SU-DHL-6 (cell line): ENCODE measurements around the gene TAF5.

Experiments
- H2AFZ ChIP-seq: fragments of 200-600 bp; sonication (generic); 2 replicates; pipeline ENCODE4 v1.6.1; 2014; ENCODE audit warnings: low read depth, mild to moderate bottlenecking, moderate library complexity, mixed read lengths, antibody characterized with exemption, low read length; ENCODE audit not compliant: severe bottlenecking
- H3F3A ChIP-seq: fragments of 200-600 bp; shearing (Covaris generic); 2 replicates; pipeline ENCODE4 v1.6.0; 2016; ENCODE audit warnings: antibody characterized with exemption, mild to moderate bottlenecking; ENCODE audit not compliant: insufficient read depth
- H3K27ac ChIP-seq: fragments of 200-600 bp; sonication (generic); 2 replicates; pipeline ENCODE4 v1.5.1; 2016; ENCODE audit warnings: low read depth, mild to moderate bottlenecking, low read length, moderate library complexity, mixed read lengths
- H3K27me3 ChIP-seq: fragments of 200-600 bp; sonication (generic), shearing (Covaris generic); 2 replicates; pipeline ENCODE4 v1.6.0; 2014; ENCODE audit warnings: mild to moderate bottlenecking, low read length
- H3K36me3 ChIP-seq: fragments of 200-600 bp; sonication (generic); 2 replicates; pipeline ENCODE4 v1.6.1; 2014; ENCODE audit warnings: mild to moderate bottlenecking, low read length, mixed read lengths
- H3K4me2 ChIP-seq: fragments of 300-600, 200-600 bp; shearing (Covaris generic), sonication (generic); 2 replicates; pipeline ENCODE4 v1.6.0; 2014; ENCODE audit warnings: low read length, low read depth, mild to moderate bottlenecking; ENCODE audit not compliant: poor library complexity, severe bottlenecking
- H3K4me3 ChIP-seq: fragments of 200-600 bp; sonication (generic); 2 replicates; pipeline ENCODE4 v1.5.1; 2014; ENCODE audit warnings: antibody characterized with exemption, low read length, mild to moderate bottlenecking, mixed read lengths; ENCODE audit not compliant: insufficient read depth, poor library complexity, severe bottlenecking
- H3K79me2 ChIP-seq: fragments of 200-600 bp; sonication (generic); 2 replicates; pipeline ENCODE4 v1.6.1; 2014; ENCODE audit warnings: mild to moderate bottlenecking, low read length, moderate library complexity; ENCODE audit not compliant: insufficient read depth
- H3K9ac ChIP-seq: fragments of 200-600 bp; sonication (generic); 2 replicates; pipeline ENCODE4 v1.7.0; 2014; ENCODE audit warnings: mild to moderate bottlenecking, low read length
- H3K9me2 ChIP-seq: fragments of 200-600 bp; sonication (generic); replicated peaks from 2 replicates; pipeline ENCODE4 v1.6.1; 2014; ENCODE audit warnings: low read length; ENCODE audit not compliant: insufficient read depth
- H3K9me3 ChIP-seq: fragments of 200-600 bp; sonication (generic); 2 replicates; pipeline ENCODE4 v1.6.1; 2014; ENCODE audit warnings: low read length, mixed read lengths; ENCODE audit not compliant: insufficient read depth
- H4K20me1 ChIP-seq: fragments of 200-600 bp; sonication (generic); 2 replicates; pipeline ENCODE4 v1.6.1; 2014; ENCODE audit warnings: low read depth, mild to moderate bottlenecking, antibody characterized with exemption, low read length, moderate library complexity, mixed read lengths
- EZH2phosphoT487 ChIP-seq: fragments of 200-600 bp; sonication (generic), shearing (Covaris generic); conservative IDR thresholded peaks from 2 replicates; pipeline ENCODE4 v1.6.1; 2018; ENCODE audit warnings: mild to moderate bottlenecking, antibody characterized with exemption, low read length, moderate library complexity, mixed read lengths
- TF ChIP-seq, protein P1 (sequence below): fragments of 200-600 bp; sonication (generic); IDR thresholded peaks from one replicate; pipeline ENCODE4 v1.5.1; 2017; ENCODE audit warnings: antibody characterized with exemption, mild to moderate bottlenecking, low read length, moderate library complexity; ENCODE audit not compliant: insufficient read depth, poor library complexity, severe bottlenecking

TAF5 gene

DNA sequence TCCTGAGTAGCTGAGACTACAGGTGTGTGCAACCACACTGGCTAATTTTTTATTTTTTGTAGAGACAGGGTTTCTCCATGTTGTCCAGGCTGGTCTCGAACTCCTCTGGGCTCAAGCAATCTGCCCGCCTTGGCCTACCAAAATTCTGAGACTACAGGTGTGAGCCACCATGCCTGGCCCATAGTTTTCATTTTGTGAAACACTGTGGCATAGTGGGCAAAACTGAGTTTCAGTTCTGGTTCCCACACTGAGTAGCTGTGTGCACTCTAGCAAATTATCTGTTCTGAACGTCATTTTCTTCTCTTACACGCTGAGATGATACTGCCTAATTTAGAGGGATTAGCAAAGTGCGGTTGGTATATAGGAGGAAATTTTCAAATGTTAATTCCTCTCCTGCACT is 15.0 kb downstream of the TAF5 start:
- peaks cover 12% of the 10 kb centered on the region for H3K36me3 ChIP-seq
- TF ChIP-seq, protein P1, sequence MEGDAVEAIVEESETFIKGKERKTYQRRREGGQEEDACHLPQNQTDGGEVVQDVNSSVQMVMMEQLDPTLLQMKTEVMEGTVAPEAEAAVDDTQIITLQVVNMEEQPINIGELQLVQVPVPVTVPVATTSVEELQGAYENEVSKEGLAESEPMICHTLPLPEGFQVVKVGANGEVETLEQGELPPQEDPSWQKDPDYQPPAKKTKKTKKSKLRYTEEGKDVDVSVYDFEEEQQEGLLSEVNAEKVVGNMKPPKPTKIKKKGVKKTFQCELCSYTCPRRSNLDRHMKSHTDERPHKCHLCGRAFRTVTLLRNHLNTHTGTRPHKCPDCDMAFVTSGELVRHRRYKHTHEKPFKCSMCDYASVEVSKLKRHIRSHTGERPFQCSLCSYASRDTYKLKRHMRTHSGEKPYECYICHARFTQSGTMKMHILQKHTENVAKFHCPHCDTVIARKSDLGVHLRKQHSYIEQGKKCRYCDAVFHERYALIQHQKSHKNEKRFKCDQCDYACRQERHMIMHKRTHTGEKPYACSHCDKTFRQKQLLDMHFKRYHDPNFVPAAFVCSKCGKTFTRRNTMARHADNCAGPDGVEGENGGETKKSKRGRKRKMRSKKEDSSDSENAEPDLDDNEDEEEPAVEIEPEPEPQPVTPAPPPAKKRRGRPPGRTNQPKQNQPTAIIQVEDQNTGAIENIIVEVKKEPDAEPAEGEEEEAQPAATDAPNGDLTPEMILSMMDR: no peak
- TF ChIP-seq EZH2phosphoT487: no peak

GRCh38 chr10:103394180-103394579 is 26.4 kb downstream of the TAF5 start:
- Histone ChIP-seq H4K20me1 (no peaks in the 10 kb centered on the region), H3K36me3 (peaks cover 4% of the 10 kb centered on the region; the same call in 1 of the 2 replicates), H3K27ac (no peak overlapping the region), H3K4me2 (peak overlapping the region; percentile 92), H3K79me2 (peaks cover 56% of the 10 kb centered on the region), H3F3A (peaks cover 4% of the 10 kb centered on the region; the same call in 1 of the 2 replicates), H3K9me2 (no peaks in the 10 kb centered on the region), H2AFZ (no peak overlapping the region), H3K4me3 (no peak overlapping the region), H3K9ac (no peak overlapping the region), H3K27me3 (no peaks in the 10 kb centered on the region), H3K9me3 (no peaks in the 10 kb centered on the region)
- TF ChIP-seq EZH2phosphoT487: no peak
- TF ChIP-seq, protein P1: no peak

More for the DNA sequence above, 15.0 kb downstream of the TAF5 start:
- H3K4me2 ChIP-seq: no peak overlapping the region
- H3K4me3 ChIP-seq: no peak overlapping the region
- H3F3A ChIP-seq: 0 out of 2 replicates have a peak, but pooled peaks cover 10% of the 10 kb centered on the region
- H3K9ac ChIP-seq: no peak overlapping the region
- no peaks in the 10 kb centered on the region for H3K9me2 ChIP-seq
- H3K27ac ChIP-seq: no peak overlapping the region
- H4K20me1 ChIP-seq: no peaks in the 10 kb centered on the region
- no peaks in the 10 kb centered on the region for H3K9me3 ChIP-seq
- H3K27me3 ChIP-seq: no peaks in the 10 kb centered on the region
- no peaks in the 10 kb centered on the region for H3K79me2 ChIP-seq
- no peak overlapping the region for H2AFZ ChIP-seq

GRCh38 chr10:103395754-103396066 is 27.9 kb downstream of the TAF5 start:
- Histone ChIP-seq H3K4me3 (peak overlapping the region; percentile 64), H3F3A (peaks cover 4% of the 10 kb centered on the region; the same call in 1 of the 2 replicates), H3K9me2 (no peaks in the 10 kb centered on the region), H3K79me2 (peaks cover 56% of the 10 kb centered on the region), H3K27me3 (no peaks in the 10 kb centered on the region), H3K9ac (peak overlapping the region; percentile 77), H3K4me2 (peak overlapping the region; percentile 92), H2AFZ (peak overlapping the region; percentile 15), H4K20me1 (no peaks in the 10 kb centered on the region), H3K9me3 (no peaks in the 10 kb centered on the region), H3K36me3 (peaks cover 9% of the 10 kb centered on the region; the same call in 1 of the 2 replicates), H3K27ac (peak overlapping the region; percentile 17; the same call in 1 of the 2 replicates)
- TF ChIP-seq EZH2phosphoT487: no peak
- TF ChIP-seq, protein P1: no peak
